GM11168 (cell line): ENCODE data around the gene TSKS.
"Not testable (repeated sequence)": the region's sequence is repeated elsewhere in the genome, so short reads cannot be mapped to it uniquely, and the experiment has no call there.

Experiments
- in situ Hi-C: fragments of 300-500 bp; cut with MboI; formaldehyde crosslinking; loops from one replicate; pipeline ENCODE4 v1.12.0; 2022; ENCODE audit warnings: low sequenced_read_pairs; ENCODE audit not compliant: unreplicated experiment

The TSKS gene

DNA sequence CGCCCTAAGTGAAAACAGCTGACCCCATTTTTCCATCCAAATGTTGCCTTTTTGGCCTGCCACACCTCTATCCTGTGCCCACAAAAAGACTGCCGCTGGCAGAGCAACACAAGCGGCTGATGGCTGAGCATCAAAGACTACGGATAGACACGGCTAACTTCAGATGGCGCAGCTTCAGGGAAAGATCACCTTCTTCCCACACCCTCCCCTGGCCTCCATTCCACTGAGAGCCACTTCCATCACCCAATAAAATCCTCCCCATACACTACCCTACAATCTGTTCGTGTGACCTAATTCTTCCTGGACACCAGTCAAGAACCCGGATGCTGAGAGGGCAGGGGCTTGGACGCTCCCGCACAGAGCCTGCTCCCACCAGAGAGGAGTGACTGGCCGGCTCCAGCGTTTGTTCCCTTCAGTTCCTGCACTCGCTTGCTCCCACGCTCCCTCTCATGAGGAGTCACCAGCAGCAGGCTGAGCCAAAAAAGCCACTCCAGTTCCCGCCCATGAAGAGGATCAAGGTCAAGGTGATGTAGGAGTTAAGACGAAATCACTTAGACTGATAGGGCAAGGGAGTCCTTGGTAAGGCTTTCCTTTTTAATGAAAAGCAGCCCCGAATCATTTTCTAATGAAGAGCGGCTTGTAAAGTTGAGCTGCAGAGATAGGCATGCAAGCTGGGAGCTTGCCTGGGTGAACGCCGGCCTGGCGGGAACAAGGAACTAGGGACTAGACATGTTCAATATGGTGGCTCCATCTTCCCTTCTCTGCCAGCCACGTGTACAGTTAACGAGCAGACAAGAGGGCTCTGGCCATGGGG is 35.7 kb downstream of the TSKS start:
- in situ Hi-C loops: no loop called here

DNA sequence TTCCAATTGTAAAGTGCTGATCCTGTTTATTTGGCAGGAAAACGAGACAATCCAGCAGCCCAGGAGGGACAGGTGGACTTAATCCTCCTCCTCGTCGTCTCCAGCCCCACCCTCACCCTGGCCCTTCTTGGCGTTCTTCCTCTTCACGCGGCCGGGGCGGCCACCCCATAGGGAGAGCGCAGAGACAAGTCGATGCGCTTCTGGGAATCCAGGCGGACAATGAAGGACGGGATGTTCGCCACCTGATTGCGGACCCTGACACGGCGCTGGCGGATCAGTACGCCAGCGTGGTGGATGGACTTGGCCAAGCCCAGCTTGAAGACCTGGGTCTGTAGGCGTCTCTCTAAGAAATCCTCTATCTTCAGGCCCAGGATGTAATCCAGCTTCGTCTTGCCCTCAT is 43.7 kb downstream of the TSKS start:
- in situ Hi-C loops: not testable (repeated sequence)

DNA sequence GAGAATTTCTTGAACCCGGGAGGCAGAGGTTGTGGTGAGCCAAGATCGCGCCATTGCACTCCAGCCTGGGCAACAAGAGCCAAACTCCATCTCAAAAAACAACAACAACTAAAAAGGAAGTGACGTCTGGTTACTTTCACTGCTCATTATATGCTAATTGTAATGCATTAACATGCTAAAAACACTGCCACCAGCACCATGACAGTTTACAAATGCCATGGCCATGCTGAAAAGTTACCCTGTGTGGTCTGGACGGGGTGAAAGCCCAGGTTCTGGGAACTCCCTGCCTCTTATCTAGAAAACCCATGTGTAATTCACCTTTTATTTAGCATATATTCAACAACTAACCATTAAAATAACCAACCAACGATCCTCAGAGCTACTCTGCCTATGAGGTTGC is 44.1 kb downstream of the TSKS start:
- in situ Hi-C loops: no loop called here

DNA sequence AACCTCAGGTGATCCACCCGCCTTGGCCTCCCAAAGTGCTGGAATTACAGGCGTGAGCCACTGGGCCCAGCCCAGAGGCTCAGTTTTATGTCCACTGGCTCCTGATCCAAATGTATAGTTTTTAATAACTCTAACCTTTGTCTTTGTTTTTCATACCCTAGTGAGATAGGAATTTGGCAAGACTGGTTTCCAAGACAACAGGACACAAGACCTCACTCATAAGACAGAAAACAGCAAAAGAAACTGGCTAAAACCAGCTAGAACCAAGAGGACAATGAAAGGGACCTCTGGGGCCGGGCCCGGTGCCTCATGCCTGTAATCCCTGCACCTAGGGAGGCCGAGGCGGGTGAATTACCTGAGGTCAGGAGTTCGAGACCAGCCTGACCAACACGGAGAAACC is 44.6 kb downstream of the TSKS start:
- in situ Hi-C loops: no loop called here

DNA sequence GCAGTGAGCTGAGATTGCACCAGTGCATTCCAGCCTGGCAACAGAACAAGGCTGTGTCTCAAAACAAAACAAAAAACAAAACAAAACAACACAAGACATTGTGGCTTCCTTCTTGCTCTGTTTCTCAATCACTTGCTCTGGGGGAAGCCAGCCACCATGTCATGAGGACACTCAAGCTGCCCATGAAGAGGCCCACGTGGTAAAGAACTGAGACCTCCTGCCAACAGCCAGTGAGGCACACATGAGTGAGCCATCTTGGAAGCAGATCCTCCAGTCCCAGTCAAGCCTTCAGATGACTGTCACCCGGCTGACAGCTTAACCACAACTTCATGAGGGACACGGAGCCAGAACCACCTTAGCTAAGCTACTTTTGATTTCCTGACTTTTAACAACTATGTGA is 47.0 kb downstream of the TSKS start:
- in situ Hi-C loops: no loop called here

DNA sequence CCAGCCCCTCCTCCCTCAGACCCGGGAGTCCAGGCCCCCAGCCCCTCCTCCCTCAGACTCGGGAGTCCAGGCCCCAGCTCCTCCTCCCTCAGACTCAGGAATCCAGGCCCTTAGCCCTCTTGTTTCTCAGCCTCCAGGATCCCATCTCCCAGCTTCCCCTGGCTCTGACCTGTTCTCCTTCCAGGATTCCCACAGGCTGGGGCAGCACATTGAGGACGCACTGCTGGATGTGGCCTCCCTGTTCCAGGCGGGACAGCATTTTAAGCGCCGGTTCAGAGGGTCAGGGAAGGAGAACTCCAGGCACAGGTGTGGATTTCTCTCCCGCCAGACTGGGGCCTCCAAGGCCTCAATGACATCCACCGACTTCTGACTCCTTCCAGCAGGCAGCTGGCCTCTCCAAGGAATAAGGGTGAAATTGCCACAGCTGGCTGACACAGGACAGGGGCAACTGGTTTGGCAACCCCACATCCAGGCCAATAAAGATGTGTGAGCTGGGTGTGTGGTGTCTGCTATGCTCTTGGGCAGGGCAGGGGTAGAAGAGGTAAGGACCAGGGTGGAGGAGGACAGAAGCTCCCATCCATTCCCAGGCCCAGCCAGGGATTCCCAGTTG is 49.8 kb downstream of the TSKS start:
- in situ Hi-C loops: no loop called here

DNA sequence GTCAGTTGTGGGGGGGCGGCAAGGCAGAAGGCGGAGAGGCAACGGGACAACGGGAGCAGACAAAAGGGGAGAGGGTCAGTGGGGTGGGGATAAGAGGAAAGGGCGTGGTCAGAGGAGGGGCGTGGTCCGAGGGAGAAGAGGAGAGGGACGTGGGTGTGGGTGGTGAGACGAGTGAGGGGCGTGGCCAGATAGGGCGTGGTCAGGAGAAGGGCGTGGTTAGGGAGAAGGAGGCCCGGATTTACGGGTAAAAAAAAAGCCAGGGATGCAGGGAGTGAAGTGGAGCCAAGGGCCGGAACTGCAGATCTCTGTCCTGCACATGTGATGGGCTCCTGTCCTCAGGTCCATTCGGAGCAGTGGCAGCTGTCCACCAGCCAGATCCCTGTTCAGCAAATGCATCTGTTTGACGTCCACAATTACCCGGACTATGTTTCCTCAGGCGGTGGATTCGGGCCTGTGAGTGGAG is 50.7 kb downstream of the TSKS start:
- in situ Hi-C loops: no loop called here

DNA sequence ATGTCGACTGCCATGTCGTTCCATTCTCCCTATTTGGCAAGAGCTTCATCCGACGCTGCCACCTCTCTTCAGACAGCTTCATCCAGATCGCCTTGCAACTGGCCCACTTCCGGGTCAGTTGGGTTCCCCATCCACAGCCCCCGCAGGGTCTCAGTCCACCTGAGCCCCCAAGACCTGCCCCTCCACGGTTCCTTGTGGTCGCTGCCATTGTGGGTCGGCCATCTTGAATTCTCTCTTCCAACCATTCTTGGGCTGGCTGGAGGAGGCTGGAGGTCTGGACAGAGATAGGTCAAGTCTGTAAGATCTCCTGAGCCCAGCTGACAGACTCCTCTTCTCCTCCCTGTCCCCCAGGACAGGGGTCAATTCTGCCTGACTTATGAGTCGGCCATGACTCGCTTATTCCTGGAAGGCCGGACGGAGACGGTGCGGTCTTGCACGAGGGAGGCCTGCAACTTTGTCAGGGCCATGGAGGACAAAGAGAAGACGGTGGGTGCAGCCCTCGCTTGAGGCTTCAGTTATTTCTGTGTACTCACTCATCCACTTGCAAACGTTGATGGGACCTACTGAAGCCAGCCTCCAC is 52.6 kb downstream of the TSKS start:
- in situ Hi-C loops: no loop called here

DNA sequence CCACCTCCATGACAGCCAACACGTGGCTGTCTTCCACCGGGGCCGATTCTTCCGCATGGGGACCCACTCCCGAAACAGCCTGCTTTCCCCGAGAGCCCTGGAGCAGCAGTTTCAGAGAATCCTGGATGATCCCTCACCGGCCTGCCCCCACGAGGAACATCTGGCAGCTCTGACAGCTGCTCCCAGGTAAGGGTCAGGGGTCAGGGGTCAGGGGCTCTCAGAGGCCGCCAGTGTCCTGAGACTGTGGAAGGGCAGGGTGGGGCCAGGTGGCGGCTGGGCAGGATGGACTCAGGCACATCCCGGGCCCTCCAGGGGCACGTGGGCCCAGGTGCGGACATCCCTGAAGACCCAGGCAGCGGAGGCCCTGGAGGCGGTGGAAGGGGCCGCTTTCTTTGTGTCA is 57.2 kb downstream of the TSKS start:
- in situ Hi-C loops: no loop called here

DNA sequence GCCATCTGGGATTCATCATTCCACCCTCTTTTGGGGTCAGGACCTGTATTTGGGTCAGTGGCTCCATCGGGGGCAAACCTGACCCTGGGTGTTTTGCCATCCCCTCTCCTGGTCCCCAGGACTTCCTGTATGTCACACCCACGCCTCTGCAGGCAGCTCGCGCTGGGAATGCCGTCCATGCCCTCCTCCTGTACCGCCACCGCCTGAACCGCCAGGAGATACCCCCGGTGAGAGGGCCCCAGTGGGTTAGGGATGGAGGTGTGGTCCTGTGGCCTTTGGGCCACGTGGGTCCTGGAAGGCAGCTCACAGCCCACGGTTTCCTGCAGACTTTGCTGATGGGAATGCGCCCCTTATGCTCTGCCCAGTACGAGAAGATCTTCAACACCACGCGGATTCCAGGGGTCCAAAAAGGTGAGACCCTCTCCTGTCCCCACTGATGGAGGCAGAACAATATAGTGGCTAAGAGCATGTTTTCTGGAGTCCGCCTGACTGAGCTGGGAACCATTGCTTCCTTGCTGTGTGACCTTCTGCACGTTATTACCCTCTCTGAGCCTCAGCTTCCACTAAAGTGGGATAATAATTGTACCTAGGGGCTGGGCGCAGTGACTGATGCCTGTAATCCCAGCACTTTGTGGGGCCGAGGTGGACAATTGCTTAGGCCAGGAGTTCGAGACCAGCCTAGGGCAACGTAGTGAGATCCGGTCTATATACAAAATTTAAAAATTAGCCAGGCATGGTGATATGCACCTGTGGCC is 58.0 kb downstream of the TSKS start:
- in situ Hi-C loops: no loop called here

DNA sequence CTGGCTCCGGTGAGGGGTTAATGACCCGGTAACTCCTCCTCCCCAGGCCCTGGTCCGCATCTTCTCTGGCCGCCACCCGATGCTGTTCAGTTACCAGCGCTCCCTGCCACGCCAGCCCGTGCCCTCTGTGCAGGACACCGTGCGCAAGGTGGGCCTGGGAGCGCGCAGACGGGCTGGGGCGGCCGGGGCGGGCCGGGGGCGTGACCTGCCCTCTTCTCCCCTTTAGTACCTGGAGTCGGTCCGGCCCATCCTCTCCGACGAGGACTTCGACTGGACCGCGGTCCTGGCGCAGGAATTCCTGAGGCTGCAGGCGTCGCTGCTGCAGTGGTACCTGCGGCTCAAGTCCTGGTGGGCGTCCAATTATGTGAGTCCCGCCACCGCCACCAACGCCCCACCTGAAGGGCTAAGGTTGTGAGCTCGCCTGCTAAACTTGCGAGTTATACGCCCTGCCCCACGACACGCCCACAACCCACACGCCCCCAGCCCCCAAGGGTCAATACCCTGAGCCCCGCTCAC is 61.8 kb downstream of the TSKS start:
- in situ Hi-C loops: no loop called here

DNA sequence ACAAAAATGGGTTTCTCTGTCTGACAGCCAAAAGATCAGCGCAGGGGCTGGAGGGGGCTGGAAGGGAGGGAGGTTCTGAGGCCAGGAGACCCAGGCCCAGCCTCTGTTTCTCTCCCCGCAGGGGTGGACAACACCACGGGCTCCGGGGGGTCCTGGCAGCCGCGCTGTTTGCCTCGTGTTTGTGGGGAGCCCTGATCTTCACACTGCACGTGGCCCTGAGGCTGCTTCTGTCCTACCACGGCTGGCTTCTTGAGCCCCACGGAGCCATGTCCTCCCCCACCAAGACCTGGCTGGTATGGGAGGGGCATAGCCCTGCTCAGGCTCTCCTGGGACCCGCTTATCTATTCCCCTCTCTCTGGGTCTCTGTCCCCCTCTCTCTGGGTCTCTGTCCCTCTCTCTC is 62.5 kb downstream of the TSKS start:
- in situ Hi-C loops: no loop called here

DNA sequence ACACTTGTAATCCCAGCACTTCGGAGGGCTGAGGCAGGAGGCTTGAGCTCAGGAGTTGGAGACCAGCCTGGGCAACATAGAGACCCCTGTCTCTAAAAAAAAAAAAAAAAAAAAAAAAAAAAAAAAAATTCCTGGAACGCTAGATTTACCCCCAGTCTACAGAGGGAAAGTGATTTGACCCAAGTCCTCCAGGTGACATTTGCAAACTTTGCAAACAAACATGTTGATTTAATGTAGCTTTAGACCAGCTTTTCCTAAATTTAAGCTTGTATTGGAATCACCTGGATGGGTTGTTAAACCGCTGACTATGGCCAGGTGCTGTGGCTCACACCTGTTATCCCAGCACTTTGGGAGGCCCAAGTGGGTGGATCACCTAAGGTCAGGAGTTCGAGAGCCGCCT is 63.7 kb downstream of the TSKS start:
- in situ Hi-C loops: no loop called here

DNA sequence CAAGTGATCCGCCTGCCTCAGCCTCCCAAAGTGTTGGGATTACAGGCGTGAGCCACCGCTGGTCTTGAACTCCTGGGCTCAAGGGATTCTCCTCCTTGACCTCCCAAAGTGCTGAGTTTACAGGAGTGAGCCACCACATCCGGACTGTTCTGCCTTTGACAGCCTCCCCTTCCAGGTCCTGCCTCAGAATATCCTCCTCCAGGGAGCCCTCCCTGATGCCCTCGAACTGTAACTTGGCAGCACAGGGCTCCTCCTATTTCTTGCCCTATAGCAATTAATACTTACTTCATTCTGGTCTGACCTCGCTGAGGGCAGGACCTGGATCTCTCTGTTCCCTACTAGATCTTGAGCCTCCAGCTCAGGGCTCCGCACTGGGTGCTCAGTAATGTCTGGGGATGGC is 66.2 kb downstream of the TSKS start:
- in situ Hi-C loops: no loop called here

DNA sequence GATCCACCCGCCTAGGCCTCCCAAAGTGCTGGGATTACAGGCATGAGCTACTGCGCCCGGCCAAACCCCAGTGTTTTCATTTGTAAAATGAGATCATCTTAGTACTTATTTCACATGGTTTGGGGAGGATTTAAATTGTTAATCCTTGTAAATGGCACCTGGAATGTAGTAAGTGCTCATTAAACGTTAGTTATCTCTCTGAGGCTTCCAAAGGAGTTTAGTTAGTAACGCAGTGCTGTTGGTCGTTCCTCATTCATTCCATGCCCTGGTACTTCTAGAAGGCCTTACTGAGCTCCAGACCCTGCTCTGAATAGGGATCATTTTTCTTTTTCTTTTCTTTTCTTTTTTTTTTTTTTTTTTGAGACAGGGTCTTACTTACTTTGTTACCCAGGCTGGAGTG is 67.0 kb downstream of the TSKS start:
- in situ Hi-C loops: no loop called here

DNA sequence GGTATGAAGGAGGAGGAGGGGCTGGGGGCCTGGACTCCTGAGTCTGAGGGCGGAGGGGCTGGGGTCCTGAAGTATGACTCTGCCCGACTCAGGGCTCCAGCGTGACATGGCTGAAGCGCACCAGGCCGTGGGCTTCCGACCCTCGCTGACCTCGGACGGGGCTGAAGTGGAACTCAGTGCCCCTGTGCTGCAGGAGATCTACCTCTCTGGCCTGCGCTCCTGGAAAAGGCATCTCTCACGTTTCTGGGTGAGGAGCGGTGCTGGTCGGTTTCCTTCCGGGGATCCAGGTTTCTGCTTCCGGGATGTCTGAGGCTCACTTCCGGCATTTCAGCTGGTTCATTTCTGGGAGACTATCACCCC is 71.0 kb downstream of the TSKS start:
- in situ Hi-C loops: no loop called here

DNA sequence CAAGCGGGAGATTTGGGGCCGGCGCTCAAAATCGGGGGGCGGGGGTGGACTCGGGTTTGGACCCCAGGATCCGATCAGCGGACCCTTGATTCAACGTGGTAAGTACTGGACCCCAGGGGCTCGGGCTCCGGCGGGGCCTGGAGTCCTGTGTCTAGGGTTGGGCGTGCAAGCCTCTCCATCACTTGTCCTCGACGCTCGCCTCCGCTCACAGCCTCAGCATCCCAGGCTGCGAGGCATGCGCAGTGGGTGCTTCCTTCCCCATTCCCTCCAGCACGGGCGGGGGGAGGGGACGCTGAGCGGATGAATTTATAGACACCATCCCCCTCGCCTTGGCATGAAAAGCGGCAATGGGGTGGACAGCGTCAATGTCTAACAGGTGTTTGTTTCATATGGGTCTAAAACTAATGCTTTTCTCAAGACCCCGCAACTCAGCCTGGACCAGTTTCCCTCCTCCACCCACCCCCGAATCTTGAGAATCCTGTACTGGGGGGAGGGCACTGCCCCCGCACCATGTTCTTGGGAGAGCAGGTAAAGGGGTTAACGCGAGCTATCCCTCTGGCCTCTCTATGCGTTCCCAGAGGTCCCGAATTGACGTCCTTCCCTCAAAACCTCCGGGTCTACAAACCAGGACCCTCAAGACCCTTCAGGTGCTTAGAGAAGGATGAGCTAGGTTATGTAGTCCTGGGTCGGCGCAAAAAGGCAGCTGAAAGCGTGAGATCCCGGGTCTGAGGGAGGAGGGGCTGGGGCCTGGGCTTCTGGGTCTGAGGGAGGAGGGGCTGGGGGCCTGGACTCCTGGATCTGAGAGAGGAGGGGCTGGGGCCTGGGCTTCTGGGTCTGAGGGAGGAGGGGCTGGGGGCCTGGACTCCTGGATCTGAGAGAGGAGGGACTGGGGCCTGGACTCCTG is 71.6 kb downstream of the TSKS start:
- in situ Hi-C loops: no loop called here

DNA sequence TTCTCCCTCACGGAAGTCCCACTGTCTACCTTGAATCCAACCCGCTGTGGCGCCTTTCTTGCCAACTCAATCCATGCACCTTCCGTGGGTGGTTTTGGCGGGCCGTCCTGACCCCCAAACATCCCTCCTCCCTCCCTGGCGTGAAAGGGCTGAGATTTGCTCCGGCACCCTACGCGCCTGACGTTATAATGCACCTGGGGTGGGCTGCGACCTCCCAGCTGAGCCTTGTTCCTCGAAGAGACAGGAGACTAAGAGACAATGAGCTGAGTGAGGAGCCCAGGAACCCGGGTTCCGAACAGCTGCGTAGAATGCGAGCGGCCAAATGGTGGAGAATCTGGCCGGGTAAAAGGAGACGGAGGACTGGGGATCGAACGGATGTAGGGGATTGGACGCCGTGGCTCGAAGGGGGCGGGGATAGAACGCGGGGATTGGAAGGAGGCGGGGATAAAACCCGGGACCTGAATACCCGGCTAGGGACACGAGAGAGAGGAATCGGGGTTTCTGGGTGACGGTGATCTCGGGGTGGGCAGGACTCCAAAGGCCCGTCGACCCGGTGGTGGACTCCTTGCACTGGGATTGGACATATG is 72.4 kb downstream of the TSKS start, which contains the start of gene CPT1C:
Gene CPT1C (plus strand): TSS at position 461 of the 587 bp plus-strand sequence. CDS start 1,137 bp downstream, outside the sequence.
- in situ Hi-C loops: no loop called here

DNA sequence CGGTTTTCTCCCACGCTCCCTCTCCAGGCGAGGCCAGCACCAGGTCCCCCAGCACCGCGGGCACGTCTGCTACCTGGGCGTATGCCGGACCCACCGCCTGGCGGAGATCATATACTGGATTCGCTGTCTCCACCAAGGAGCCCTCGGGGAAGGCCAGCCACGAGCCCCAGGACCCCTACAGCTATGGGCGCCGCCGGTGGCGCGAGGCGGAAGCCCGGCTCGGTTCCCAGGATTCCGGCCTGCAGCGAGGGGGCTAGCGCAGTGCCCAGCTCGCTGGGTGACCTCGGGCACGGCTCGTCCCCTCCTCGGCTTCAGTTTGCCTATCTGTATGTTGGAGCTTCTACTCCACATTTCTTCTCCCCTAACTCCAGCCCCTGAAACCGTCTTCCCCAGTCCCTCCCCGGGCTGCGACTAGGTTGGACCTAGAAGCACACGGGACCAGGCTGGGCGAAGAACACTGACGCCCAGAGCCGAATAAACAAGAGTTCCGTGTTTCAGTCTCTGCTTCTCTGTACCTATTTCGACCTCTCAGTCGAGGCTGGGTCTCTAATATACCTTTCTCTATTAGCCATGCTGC is 72.9 kb downstream of the TSKS start:
- in situ Hi-C loops: no loop called here
